GM12878 (cell line): Measurements from ENCODE around the gene EXOC5. TPM values are rescaled to one million over a fixed set of nuclear protein-coding genes. Genes with fewer than 3 reads are reported as not detected.

ENCODE experiments used
- ATAC-seq: fragments of 200-7000 bp; cut with Tn5 transposase; 3 replicates; pipeline ENCODE4 v1.9.1; 2020; ENCODE audit warnings: mild to moderate bottlenecking, moderate library complexity
- BruUV-seq: library from RNA; stranded (reverse); fragments of 400-500 nt; replicated peaks from 2 replicates; lab custom pipeline; 2021; lab: Mats Ljungman, UMichigan
- CTCF ChIA-PET: fragments of 300-600 bp; sonication (Branson Sonifier 250); formaldehyde crosslinking; extraction: SDS; loops from one replicate; lab custom pipeline; 2021; ENCODE audit warnings: inconsistent platforms; lab: Yijun Ruan, JAX
- POLR2A ChIA-PET: fragments of 350-600 bp; formaldehyde crosslinking; extraction: SDS; loops from one replicate; lab custom pipeline; 2021; ENCODE audit warnings: inconsistent platforms; lab: Charles Lee
- RAD21 ChIA-PET: fragments of 300-600 bp; sonication (Branson Sonifier 250); formaldehyde crosslinking; loops from one replicate; lab custom pipeline; 2023; ENCODE audit warnings: antibody characterized with exemption; ENCODE audit not compliant: unreplicated experiment; lab: Charles Lee
- SMC1A ChIA-PET: fragments of 300-600 bp; sonication (Branson Sonifier 250); formaldehyde crosslinking; loops from one replicate; lab custom pipeline; 2023; ENCODE audit not compliant: unreplicated experiment, uncharacterized antibody; lab: Charles Lee
- DNase-seq: peaks from one replicate; pipeline ENCODE4 v3.0.0-alpha.2; 2011; ENCODE audit warnings: low read depth, low spot score
- FAIRE-seq: peaks from 3 replicates; lab custom pipeline; 2011; peaks lifted over from hg19 to GRCh38; lab: Jason Lieb, UNC
- H2AFZ ChIP-seq: 2 replicates; pipeline ENCODE4 v1.6.0; 2011; ENCODE audit warnings: low read depth, low read length, control low read depth; ENCODE audit not compliant: control insufficient read depth
- H3K27ac ChIP-seq: 2 replicates; pipeline ENCODE4 v1.5.1; 2011; ENCODE audit warnings: control low read depth; ENCODE audit not compliant: control insufficient read depth, insufficient read depth
- H3K27me3 ChIP-seq, 2 experiments: replicated peaks in 1 of 2; 2 replicates each; pipeline versions ENCODE4 v1.6.0 to v1.6.1; 2011; ENCODE audit warnings: low read length in 1 of 2; ENCODE audit not compliant: control insufficient read depth in 2 of 2, insufficient read depth in 2 of 2
- H3K36me3 ChIP-seq, 2 experiments: 2 replicates each; pipeline ENCODE4 v1.5.1; 2011; ENCODE audit warnings: low read length in 1 of 2; ENCODE audit not compliant: control insufficient read depth in 2 of 2, insufficient read depth in 2 of 2
- H3K4me1 ChIP-seq: 2 replicates; pipeline ENCODE4 v1.6.1; 2011; ENCODE audit warnings: mild to moderate bottlenecking, low read length, moderate library complexity, mixed read lengths; ENCODE audit not compliant: control insufficient read depth, insufficient read depth
- H3K4me2 ChIP-seq: 2 replicates; pipeline ENCODE4 v1.6.0; 2011; ENCODE audit warnings: control low read depth; ENCODE audit not compliant: control insufficient read depth, insufficient read depth
- H3K4me3 ChIP-seq: fragments of 200-600 bp; sonication (generic); 2 replicates; pipeline ENCODE4 v1.5.1; 2016
- H3K79me2 ChIP-seq: 2 replicates; pipeline ENCODE4 v1.6.0; 2011; ENCODE audit warnings: low read length; ENCODE audit not compliant: control insufficient read depth, insufficient read depth
- H3K9ac ChIP-seq: 2 replicates; pipeline ENCODE4 v1.8.0; 2011; ENCODE audit warnings: low read length, control low read depth, mixed read lengths; ENCODE audit not compliant: control insufficient read depth, insufficient read depth
- H3K9me3 ChIP-seq: replicated peaks from 3 replicates; pipeline ENCODE4 v1.5.1; 2011; ENCODE audit warnings: mild to moderate bottlenecking, low read length; ENCODE audit not compliant: control insufficient read depth, insufficient read depth
- H4K20me1 ChIP-seq: 2 replicates; pipeline ENCODE4 v1.6.0; 2011; ENCODE audit not compliant: control insufficient read depth, insufficient read depth
- BHLHE40 ChIP-seq, 2 experiments: fragments of 450-650 bp in 1 of 2; IDR thresholded peaks; 2 replicates each; pipeline ENCODE4 v1.6.1; 2011 to 2017; ENCODE audit warnings: low read depth in 2 of 2, borderline replicate concordance in 1 of 2, improper control_type of control experiment in 1 of 2, low read length in 1 of 2, mild to moderate bottlenecking in 1 of 2
- RAD21 ChIP-seq: IDR thresholded peaks from 2 replicates; pipeline ENCODE4 v1.6.1; 2011; ENCODE audit warnings: mild to moderate bottlenecking, low read depth, low read length, moderate library complexity; ENCODE audit not compliant: insufficient read depth
- SMC3 ChIP-seq: IDR thresholded peaks from 2 replicates; pipeline ENCODE4 v1.6.1; 2011; ENCODE audit warnings: low read length, improper control_type of control experiment, borderline replicate concordance
- WGBS: methylation state at CpG from one replicate; pipeline ENCODE4 v1.1.6; 2016; ENCODE audit warnings: low lambda C conversion rate; ENCODE audit not compliant: insufficient replicate concordance, insufficient coverage; ENCODE audit errors: missing lambda C conversion rate; 5-methylcytosine and 5-hydroxymethylcytosine counted together
- in situ Hi-C: fragments of 300-500 bp; cut with MboI; formaldehyde crosslinking; loops from 9 replicates; pipeline ENCODE4 v1.14.3; 2018; ENCODE audit warnings: mixed read lengths
- intact Hi-C: fragments of 100-400 bp; cut with micrococcal nuclease; formaldehyde crosslinking; loops from one replicate; pipeline ENCODE4 v1.14.2; 2022; ENCODE audit not compliant: unreplicated experiment
- polyA plus RNA-seq, 11 experiments: library from polyadenylated mRNA; depleted of rRNA in 4 of 11; unstranded in 6 of 11; stranded (reverse) in 5 of 11; fragments of >200 nt; fragmentation: Nextera tagmentation in 4 of 11; fragmentation: Illumina TruSeq in 1 of 11; extraction: Ambion mirVana in 4 of 11; extraction: Trizol in 1 of 11; gene quantifications; 1 replicate in 1 of 11; 2 replicates in 10 of 11; pipeline versions ENCODE4 v1.2.1 to v1.2.3, GENCODE V29; 2011 to 2016; ENCODE audit warnings: inconsistent platforms in 2 of 11, missing spikeins in 2 of 11, low read depth in 1 of 11
- total RNA-seq, 4 experiments: library from RNA; depleted of rRNA in 3 of 4; stranded (reverse); fragments of >200 nt in 3 of 4; fragmentation: Illumina TruSeq in 1 of 4; extraction: Trizol in 1 of 4; gene quantifications; 2 replicates each; pipeline versions ENCODE4 v1.2.1 to v1.2.3, GENCODE V29; 2013 to 2021
- TF ChIP-seq, protein P1 (sequence below), 3 experiments: IDR thresholded peaks in 2 of 3; conservative IDR thresholded peaks in 1 of 3; 2 replicates each; pipeline ENCODE4 v1.5.1; 2011; ENCODE audit warnings: low read depth in 3 of 3, low read length in 3 of 3, mild to moderate bottlenecking in 3 of 3, control low read depth in 2 of 3, moderate library complexity in 2 of 3, inconsistent platforms in 1 of 3, mixed read lengths in 1 of 3; ENCODE audit not compliant: control insufficient read depth in 2 of 3, insufficient read depth in 1 of 3; ENCODE audit errors: extremely low read depth in 1 of 3
- TF ChIP-seq, protein P2 (sequence below): fragments of 450-650 bp; IDR thresholded peaks from 2 replicates; pipeline ENCODE4 v1.6.1; 2017; ENCODE audit warnings: mild to moderate bottlenecking, moderate library complexity

Gene EXOC5
- total and polyA plus RNA-seq, 10 of the 15 experiments (the other 5 are each of a cell fraction or from before 2014, with no cell fraction given) = 10.3 to 101 (median 43.6) TPM

DNA sequence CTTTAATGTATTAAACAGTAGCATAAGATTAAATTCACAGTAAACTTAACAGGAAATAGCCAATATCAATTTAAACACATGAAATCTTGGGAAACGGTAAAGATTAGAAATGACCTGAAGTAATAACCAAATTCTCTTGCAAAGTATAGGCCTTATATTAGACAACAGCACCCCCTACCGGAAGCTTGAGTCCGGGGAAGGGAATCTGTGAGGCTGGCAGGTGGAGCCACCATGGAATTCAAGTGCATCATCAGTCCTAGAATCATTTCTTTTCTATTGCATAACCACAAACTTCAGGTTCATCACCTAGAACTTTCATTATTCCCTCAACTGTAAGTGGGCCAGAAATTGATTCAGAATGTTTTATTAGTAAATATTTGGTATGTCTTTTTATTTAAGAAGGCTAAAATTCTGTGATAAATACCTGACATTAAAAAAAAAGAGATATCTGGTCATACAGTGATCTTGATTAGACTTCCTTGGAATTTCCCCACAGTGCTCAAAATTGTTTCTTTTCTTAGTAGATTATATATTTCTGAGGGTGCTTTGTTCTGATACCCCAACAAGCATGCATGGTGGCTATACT is 48.6 kb upstream of the EXOC5 start:
- H3K9me3 ChIP-seq = no peaks in the 10 kb centered on the region
- ChIA-PET RAD21 (interaction anchor here (1.0 kb wide), 2 partner anchors 759 to 827 kb away, joined by 3 to 7 read pairs; no protein-coding TSS in a partner anchor), CTCF (interaction anchor here (0.7 to 3.3 kb wide), 14 partner anchors 8 to 843 kb away, joined by 3 to 46 read pairs (median 4); no protein-coding TSS in a partner anchor), POLR2A (no interaction called here), SMC1A (interaction anchor here (1.1 to 1.2 kb wide), 2 partner anchors 25 to 827 kb away, joined by 3 to 6 read pairs; no protein-coding TSS in a partner anchor)
- H3K27me3 ChIP-seq = no peaks in the 10 kb centered on the region; a peak in 3 of 4 replicates
- no peak overlapping the region for H3K9ac ChIP-seq
- H4K20me1 ChIP-seq = no peaks in the 10 kb centered on the region
- no peaks in the 10 kb centered on the region for H3K79me2 ChIP-seq
- no peak overlapping the region for H3K4me2 ChIP-seq
- in situ Hi-C loops (loop anchor here (5.0 to 10.0 kb wide), 3 partner anchors 253 to 825 kb away; no protein-coding TSS in a partner anchor), intact Hi-C loops (loop anchor here (1.0 to 10.0 kb wide), 4 partner anchors 250 to 826 kb away; no protein-coding TSS in a partner anchor)
- FAIRE-seq (peak; percentile 95), ATAC-seq (peak; percentile 87), DNase-seq (peak; percentile 16)
- no peak overlapping the region for H2AFZ ChIP-seq
- H3K27ac ChIP-seq = no peak overlapping the region
- no peaks in the 10 kb centered on the region for H3K36me3 ChIP-seq
- BruUV-seq = no TSS peak
- WGBS = 0% methylated on average over 3 of the region's 3 CpGs
- no peak overlapping the region for H3K4me3 ChIP-seq
- H3K4me1 ChIP-seq = no peaks in the 10 kb centered on the region
- TF ChIP-seq, protein P1, sequence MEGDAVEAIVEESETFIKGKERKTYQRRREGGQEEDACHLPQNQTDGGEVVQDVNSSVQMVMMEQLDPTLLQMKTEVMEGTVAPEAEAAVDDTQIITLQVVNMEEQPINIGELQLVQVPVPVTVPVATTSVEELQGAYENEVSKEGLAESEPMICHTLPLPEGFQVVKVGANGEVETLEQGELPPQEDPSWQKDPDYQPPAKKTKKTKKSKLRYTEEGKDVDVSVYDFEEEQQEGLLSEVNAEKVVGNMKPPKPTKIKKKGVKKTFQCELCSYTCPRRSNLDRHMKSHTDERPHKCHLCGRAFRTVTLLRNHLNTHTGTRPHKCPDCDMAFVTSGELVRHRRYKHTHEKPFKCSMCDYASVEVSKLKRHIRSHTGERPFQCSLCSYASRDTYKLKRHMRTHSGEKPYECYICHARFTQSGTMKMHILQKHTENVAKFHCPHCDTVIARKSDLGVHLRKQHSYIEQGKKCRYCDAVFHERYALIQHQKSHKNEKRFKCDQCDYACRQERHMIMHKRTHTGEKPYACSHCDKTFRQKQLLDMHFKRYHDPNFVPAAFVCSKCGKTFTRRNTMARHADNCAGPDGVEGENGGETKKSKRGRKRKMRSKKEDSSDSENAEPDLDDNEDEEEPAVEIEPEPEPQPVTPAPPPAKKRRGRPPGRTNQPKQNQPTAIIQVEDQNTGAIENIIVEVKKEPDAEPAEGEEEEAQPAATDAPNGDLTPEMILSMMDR (IDR thresholded peaks at IDR 0.05 in 2 of 3, conservative IDR thresholded peaks at IDR 0.05 in 1 of 3; ENCODE audit: control insufficient read depth in 2 of 3, extremely low read depth in 1 of 3, insufficient read depth in 1 of 3, low read depth in 3 of 3, low read length in 3 of 3) = peak; percentile 70 to 90 (median 86)
- TF ChIP-seq, protein P2, sequence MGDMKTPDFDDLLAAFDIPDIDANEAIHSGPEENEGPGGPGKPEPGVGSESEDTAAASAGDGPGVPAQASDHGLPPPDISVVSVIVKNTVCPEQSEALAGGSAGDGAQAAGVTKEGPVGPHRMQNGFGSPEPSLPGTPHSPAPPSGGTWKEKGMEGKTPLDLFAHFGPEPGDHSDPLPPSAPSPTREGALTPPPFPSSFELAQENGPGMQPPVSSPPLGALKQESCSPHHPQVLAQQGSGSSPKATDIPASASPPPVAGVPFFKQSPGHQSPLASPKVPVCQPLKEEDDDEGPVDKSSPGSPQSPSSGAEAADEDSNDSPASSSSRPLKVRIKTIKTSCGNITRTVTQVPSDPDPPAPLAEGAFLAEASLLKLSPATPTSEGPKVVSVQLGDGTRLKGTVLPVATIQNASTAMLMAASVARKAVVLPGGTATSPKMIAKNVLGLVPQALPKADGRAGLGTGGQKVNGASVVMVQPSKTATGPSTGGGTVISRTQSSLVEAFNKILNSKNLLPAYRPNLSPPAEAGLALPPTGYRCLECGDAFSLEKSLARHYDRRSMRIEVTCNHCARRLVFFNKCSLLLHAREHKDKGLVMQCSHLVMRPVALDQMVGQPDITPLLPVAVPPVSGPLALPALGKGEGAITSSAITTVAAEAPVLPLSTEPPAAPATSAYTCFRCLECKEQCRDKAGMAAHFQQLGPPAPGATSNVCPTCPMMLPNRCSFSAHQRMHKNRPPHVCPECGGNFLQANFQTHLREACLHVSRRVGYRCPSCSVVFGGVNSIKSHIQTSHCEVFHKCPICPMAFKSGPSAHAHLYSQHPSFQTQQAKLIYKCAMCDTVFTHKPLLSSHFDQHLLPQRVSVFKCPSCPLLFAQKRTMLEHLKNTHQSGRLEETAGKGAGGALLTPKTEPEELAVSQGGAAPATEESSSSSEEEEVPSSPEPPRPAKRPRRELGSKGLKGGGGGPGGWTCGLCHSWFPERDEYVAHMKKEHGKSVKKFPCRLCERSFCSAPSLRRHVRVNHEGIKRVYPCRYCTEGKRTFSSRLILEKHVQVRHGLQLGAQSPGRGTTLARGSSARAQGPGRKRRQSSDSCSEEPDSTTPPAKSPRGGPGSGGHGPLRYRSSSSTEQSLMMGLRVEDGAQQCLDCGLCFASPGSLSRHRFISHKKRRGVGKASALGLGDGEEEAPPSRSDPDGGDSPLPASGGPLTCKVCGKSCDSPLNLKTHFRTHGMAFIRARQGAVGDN = no peak
- TF ChIP-seq SMC3 = peak; percentile 58; the same call in 1 of the 2 replicates
- TF ChIP-seq BHLHE40 (IDR thresholded peaks at IDR 0.05; ENCODE audit: borderline replicate concordance in 1 of 2, low read depth in 2 of 2, low read length in 1 of 2) = no peak
- TF ChIP-seq RAD21 = peak; percentile 91
